CD4-positive, alpha-beta T cell (primary cell): Measurements from ENCODE around the gene ZNF438. TPM values are rescaled to one million over a fixed set of nuclear protein-coding genes. Genes with fewer than 3 reads are reported as not detected.

Experiments used
- ATAC-seq: fragments of 200-7000 bp; cut with Tn5 transposase; one replicate; pipeline ENCODE4 v1.10.0; 2022; ENCODE audit warnings: mild to moderate bottlenecking; ENCODE audit not compliant: poor library complexity
- CTCF ChIA-PET: fragments of 350-600 bp; sonication (Branson Sonifier 250); formaldehyde crosslinking; loops from one replicate; lab custom pipeline; 2021; ENCODE audit warnings: antibody characterized with exemption, inconsistent platforms; lab: Charles Lee
- POLR2A ChIA-PET: fragments of 350-600 bp; sonication (Branson Sonifier 250); formaldehyde crosslinking; loops from one replicate; lab custom pipeline; 2021; ENCODE audit warnings: antibody characterized with exemption, inconsistent platforms; lab: Charles Lee
- DNase-seq, 14 experiments: peaks; one replicate each; pipeline ENCODE4 v3.0.0-alpha.2; 2013 to 2020; ENCODE audit warnings: mixed read lengths in 2 of 14
- H3K27ac ChIP-seq, 2 donors: one replicate each; pipeline versions ENCODE4 v1.5.1 to v1.7.0; 2013; ENCODE audit warnings: low read length in 2 of 2, low read depth in 1 of 2, mild to moderate bottlenecking in 1 of 2
- H3K27me3 ChIP-seq, 2 experiments: 1 replicate in 1 of 2; 2 replicates in 1 of 2; pipeline versions ENCODE4 v1.6.1 to v1.7.0; 2013; ENCODE audit warnings: low read length in 2 of 2, control low read depth in 1 of 2, mild to moderate bottlenecking in 1 of 2, moderate library complexity in 1 of 2; ENCODE audit not compliant: insufficient read depth in 2 of 2, control insufficient read depth in 1 of 2
- H3K36me3 ChIP-seq: one replicate; pipeline ENCODE4 v1.6.1; 2013; ENCODE audit warnings: low read length, control low read depth; ENCODE audit not compliant: insufficient read depth
- H3K4me1 ChIP-seq: one replicate; pipeline ENCODE4 v1.6.1; 2013; ENCODE audit warnings: low read length, control low read depth; ENCODE audit not compliant: insufficient read depth
- H3K4me3 ChIP-seq: one replicate; pipeline ENCODE4 v1.5.1; 2013; ENCODE audit warnings: mild to moderate bottlenecking, low read length, moderate library complexity
- H3K9me3 ChIP-seq, 2 experiments: 1 replicate in 1 of 2; 2 replicates in 1 of 2; pipeline versions ENCODE4 v1.6.1 to v1.7.0; 2013; ENCODE audit warnings: low read length in 2 of 2, mild to moderate bottlenecking in 2 of 2, control low read depth in 1 of 2, moderate library complexity in 1 of 2; ENCODE audit not compliant: control insufficient read depth in 1 of 2, insufficient read depth in 1 of 2
- H3K27ac Mint-ChIP-seq: one replicate; pipeline ENCODE4 v1.8.0; 2020; ENCODE audit warnings: mixed read lengths
- H3K27me3 Mint-ChIP-seq: one replicate; pipeline ENCODE4 v1.8.0; 2021; ENCODE audit warnings: mixed read lengths
- H3K36me3 Mint-ChIP-seq: one replicate; pipeline ENCODE4 v1.8.0; 2021; ENCODE audit warnings: low read depth, mixed read lengths
- H3K4me1 Mint-ChIP-seq: one replicate; pipeline ENCODE4 v1.8.0; 2021; ENCODE audit warnings: low read depth, mixed read lengths
- H3K4me3 Mint-ChIP-seq: one replicate; pipeline ENCODE4 v1.8.0; 2020; ENCODE audit warnings: mild to moderate bottlenecking, mixed read lengths
- H3K9me3 Mint-ChIP-seq: one replicate; pipeline ENCODE4 v1.8.0; 2020; ENCODE audit warnings: mixed read lengths
- CTCF ChIP-seq: fragments of 200-600 bp; IDR thresholded peaks from one replicate; pipeline ENCODE4 v1.8.0; 2022; ENCODE audit warnings: antibody characterized with exemption, mild to moderate bottlenecking
- intact Hi-C, 2 experiments: fragments of 100-400 bp; cut with DNase I in 1 of 2; cut with micrococcal nuclease in 1 of 2; formaldehyde crosslinking; loops; one replicate each; pipeline versions ENCODE4 v1.15.1 to v1.9.0; 2023 to 2025; cut with DNase I, micrococcal nuclease
- total RNA-seq, 174 experiments: library from RNA in 2 of 174; stranded (reverse) in 2 of 174; gene quantifications; one replicate each; pipeline ENCODE4 v1.2.3 and lab custom pipeline; 2021 to 2026

The ZNF438 gene
- total RNA-seq, 2 experiments from 2014 or later: 1.9 to 2.0 TPM

DNA sequence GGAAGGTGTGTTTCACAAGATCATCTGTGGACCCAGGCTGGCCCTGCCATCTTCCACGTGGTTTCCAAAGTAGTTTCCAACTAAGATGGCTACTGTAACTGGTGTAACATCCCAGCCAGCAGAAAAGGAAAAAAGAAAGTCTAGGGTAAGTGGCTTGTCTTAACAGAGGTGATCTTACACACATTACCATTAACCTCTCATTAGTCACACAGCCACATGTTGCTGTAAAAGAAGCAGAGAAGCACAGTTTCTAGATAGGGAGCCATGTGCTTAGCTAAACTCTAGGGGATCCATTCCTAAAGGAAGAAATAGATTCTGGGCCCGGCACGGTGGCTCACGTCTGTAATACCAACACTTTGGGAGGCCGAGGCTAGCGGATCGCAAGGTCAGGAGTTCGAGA, 54.3 kb downstream of the ZNF438 start:
- Histone ChIP-seq H3K4me3 (no peak overlapping the region), H3K27me3 (no peaks in the 10 kb centered on the region), H3K4me1 (no peaks in the 10 kb centered on the region), H3K27ac (no peak overlapping the region), H3K36me3 (no peaks in the 10 kb centered on the region), H3K9me3 (no peaks in the 10 kb centered on the region)
- ATAC-seq (no peak), DNase-seq (no peak)
- no peaks in the 10 kb centered on the region for H3K27me3 Mint-ChIP-seq
- intact Hi-C loops: no loop called here
- H3K9me3 Mint-ChIP-seq: no peaks in the 10 kb centered on the region
- H3K4me3 Mint-ChIP-seq: no peak overlapping the region
- ChIA-PET POLR2A (no interaction called here), CTCF (interaction anchor here (1.0 kb wide), 1 partner anchor 10 kb away, joined by 4 read pairs; no protein-coding TSS in a partner anchor)
- peaks cover 25% of the 10 kb centered on the region for H3K36me3 Mint-ChIP-seq
- H3K4me1 Mint-ChIP-seq: no peaks in the 10 kb centered on the region
- H3K27ac Mint-ChIP-seq: no peak overlapping the region
- no peak for TF ChIP-seq CTCF

DNA sequence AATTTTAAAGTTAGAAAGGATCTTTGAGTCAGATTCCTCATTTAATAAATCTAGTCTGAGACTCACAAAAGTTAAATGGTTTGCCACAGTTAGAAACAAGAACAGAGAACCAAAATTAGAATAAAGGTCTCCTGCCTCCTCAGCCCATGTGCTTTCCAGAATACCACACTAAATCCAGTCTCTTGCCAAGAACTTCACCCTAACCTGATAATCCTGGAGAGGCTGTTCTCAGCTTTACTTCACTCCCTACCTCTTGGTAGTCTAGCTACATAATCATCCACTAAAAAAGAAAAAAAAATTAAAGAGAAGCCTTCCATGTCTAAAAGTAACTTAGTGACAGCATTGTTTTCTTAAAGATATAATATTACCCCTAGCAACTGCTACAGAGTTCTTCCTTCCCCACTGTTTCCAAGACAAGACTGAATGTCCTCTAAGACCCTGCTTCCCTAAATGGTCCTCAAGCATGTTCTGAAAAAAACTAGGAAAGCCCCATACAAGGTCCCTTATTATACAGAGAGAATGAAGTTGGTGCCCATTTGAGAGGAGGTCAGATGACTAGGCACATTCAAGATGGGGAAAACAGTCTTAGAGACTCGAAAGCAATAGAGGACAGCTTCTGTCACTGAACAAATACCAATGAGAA, 56.8 kb downstream of the ZNF438 start:
- ChIA-PET POLR2A (no interaction called here), CTCF (interaction anchor here (0.9 kb wide), 1 partner anchor 21 kb away, joined by 3 read pairs; no protein-coding TSS in a partner anchor)
- H3K9me3 ChIP-seq: no peaks in the 10 kb centered on the region
- no peak overlapping the region for H3K27ac ChIP-seq
- H3K36me3 Mint-ChIP-seq: peaks cover 13% of the 10 kb centered on the region
- no peaks in the 10 kb centered on the region for H3K27me3 Mint-ChIP-seq
- H3K9me3 Mint-ChIP-seq: no peaks in the 10 kb centered on the region
- no peaks in the 10 kb centered on the region for H3K27me3 ChIP-seq
- no peak for DNase-seq
- H3K36me3 ChIP-seq: no peaks in the 10 kb centered on the region
- no peak overlapping the region for H3K4me3 ChIP-seq
- no peak overlapping the region for H3K4me3 Mint-ChIP-seq
- H3K4me1 ChIP-seq: no peaks in the 10 kb centered on the region
- no peak for TF ChIP-seq CTCF
- no peaks in the 10 kb centered on the region for H3K4me1 Mint-ChIP-seq
- ATAC-seq: no peak
- intact Hi-C loops: no loop called here
- H3K27ac Mint-ChIP-seq: no peak overlapping the region

GRCh38 chr10:30974355-30974754, 57.3 kb downstream of the ZNF438 start:
- Histone ChIP-seq H3K27me3 (no peaks in the 10 kb centered on the region), H3K9me3 (no peaks in the 10 kb centered on the region), H3K4me1 (no peaks in the 10 kb centered on the region), H3K4me3 (no peak overlapping the region), H3K36me3 (no peaks in the 10 kb centered on the region), H3K27ac (no peak overlapping the region)
- Mint-ChIP-seq H3K4me1 (no peaks in the 10 kb centered on the region), H3K9me3 (no peaks in the 10 kb centered on the region), H3K36me3 (peaks cover 9% of the 10 kb centered on the region), H3K4me3 (no peak overlapping the region), H3K27ac (no peak overlapping the region), H3K27me3 (no peaks in the 10 kb centered on the region)
- intact Hi-C loops: no loop called here
- no peak for TF ChIP-seq CTCF
- POLR2A ChIA-PET: no interaction called here
- ATAC-seq: no peak
- CTCF ChIA-PET: interaction anchor here (0.9 kb wide), 1 partner anchor 21 kb away, joined by 3 read pairs; no protein-coding TSS in a partner anchor
- DNase-seq: no peak
